ENCODE measurements around the gene SH3PXD2A. TPM values are rescaled to one million over a fixed set of nuclear protein-coding genes. Genes with fewer than 3 reads are reported as not detected.

SH3PXD2A gene
- total and polyA plus RNA-seq, 2 donors (not counting 1 experiment from before 2014, with no cell fraction given) = 3.2 to 33.5 TPM

DNA sequence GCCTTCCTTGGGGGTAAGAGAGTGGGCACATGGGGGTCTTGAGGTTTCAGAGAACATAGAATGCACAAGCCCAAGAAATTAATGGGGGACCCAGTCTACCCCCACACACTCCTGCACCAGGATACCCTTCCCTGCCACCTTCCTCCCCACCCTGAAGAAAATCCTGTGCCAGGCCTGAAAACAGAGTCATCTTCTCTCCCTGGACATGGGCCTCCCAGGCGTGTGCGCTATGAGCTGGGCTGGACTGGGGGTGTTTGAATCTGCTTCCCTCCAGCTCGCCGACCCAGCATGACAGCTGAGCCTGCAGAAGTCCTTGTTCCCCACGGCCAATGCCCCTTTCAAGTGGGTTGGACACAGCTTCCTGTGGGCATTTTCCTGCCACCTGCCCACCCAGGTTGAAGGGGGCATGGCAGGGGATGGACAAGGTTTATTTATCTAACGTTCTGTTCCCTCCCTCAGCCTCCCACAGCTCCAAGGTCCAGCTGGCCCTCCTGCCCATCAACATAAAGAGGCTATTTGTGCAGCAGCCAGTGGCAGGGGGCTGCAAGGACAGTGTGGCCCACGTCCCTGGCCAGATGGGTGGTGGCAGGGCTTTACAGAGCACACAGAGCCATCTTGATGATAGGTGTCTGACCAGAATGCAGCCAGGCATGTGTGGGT lies 141.0 kb downstream of the SH3PXD2A start:
- Mint-ChIP-seq H3K27me3 (peaks cover 6% of the 10 kb centered on the region), H3K4me1 (no peaks in the 10 kb centered on the region), H3K9me3 (ENCODE audit: insufficient read depth) (no peaks in the 10 kb centered on the region), H3K27ac (no peak overlapping the region), H3K4me3 (no peak overlapping the region)
- ATAC-seq (ENCODE audit: low read depth) (no peak), DNase-seq (no peak)
- Histone ChIP-seq H3K27me3 (replicated peaks in 1 of 4; ENCODE audit: control extremely low read depth in 1 of 4, control insufficient read depth in 3 of 4, insufficient read depth in 4 of 4, low read length in 3 of 4) (no peaks in the 10 kb centered on the region), H3K4me1 (ENCODE audit: control insufficient read depth in 2 of 2, insufficient read depth in 2 of 2, low read length in 2 of 2) (no peaks in the 10 kb centered on the region), H4K20me1 (ENCODE audit: control insufficient read depth, insufficient read depth, low read length, poor library complexity, severe bottlenecking) (no peaks in the 10 kb centered on the region), H3K9me3 (ENCODE audit: control extremely low read depth in 1 of 3, control insufficient read depth in 2 of 3, insufficient read depth in 1 of 3, low read length in 2 of 3) (no peaks in the 10 kb centered on the region), H3K4me3 (ENCODE audit: control extremely low read depth in 1 of 5, extremely low read depth in 1 of 5, insufficient read depth in 1 of 5, low read depth in 2 of 5, low read length in 4 of 5) (no peak overlapping the region), H3K27ac (ENCODE audit: low read length in 2 of 2) (no peak overlapping the region), H2AFZ (ENCODE audit: insufficient read depth, low read depth, low read length, poor library complexity, severe bottlenecking) (no peak overlapping the region), H3K9ac (ENCODE audit: low read length) (no peak overlapping the region), H3K4me2 (replicated peaks; ENCODE audit: low read depth, low read length, poor library complexity, severe bottlenecking) (no peak overlapping the region), H3K36me3 (replicated peaks in 1 of 2; ENCODE audit: control extremely low read depth in 1 of 2, control insufficient read depth in 1 of 2, extremely low read depth in 1 of 2, insufficient read depth in 2 of 2, low read length in 1 of 2) (no peaks in the 10 kb centered on the region), H3K79me2 (ENCODE audit: control insufficient read depth, insufficient read depth, low read length) (no peaks in the 10 kb centered on the region)
- ChIA-PET CTCF (interaction anchor here (0.7 to 6.2 kb wide), 11 partner anchors 9 to 174 kb away, joined by 3 to 56 read pairs (median 13); partner anchors contain the start of gene SH3PXD2A), POLR2A (no interaction called here)
- TF ChIP-seq, protein P1, sequence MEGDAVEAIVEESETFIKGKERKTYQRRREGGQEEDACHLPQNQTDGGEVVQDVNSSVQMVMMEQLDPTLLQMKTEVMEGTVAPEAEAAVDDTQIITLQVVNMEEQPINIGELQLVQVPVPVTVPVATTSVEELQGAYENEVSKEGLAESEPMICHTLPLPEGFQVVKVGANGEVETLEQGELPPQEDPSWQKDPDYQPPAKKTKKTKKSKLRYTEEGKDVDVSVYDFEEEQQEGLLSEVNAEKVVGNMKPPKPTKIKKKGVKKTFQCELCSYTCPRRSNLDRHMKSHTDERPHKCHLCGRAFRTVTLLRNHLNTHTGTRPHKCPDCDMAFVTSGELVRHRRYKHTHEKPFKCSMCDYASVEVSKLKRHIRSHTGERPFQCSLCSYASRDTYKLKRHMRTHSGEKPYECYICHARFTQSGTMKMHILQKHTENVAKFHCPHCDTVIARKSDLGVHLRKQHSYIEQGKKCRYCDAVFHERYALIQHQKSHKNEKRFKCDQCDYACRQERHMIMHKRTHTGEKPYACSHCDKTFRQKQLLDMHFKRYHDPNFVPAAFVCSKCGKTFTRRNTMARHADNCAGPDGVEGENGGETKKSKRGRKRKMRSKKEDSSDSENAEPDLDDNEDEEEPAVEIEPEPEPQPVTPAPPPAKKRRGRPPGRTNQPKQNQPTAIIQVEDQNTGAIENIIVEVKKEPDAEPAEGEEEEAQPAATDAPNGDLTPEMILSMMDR (IDR thresholded peaks at IDR 0.05) = no peak
- no peak for TF ChIP-seq EZH2 (IDR thresholded peaks at IDR 0.05; ENCODE audit: borderline replicate concordance, insufficient read depth, low read depth, low read length, poor library complexity, severe bottlenecking)
- WGBS (ENCODE audit: insufficient coverage) = 94% methylated on average over 6 of the region's 7 CpGs
- intact Hi-C loops (cut with micrococcal nuclease) = loop anchor here (5.0 to 10.0 kb wide), 2 partner anchors 633 to 1210 kb away; no protein-coding TSS in a partner anchor

GRCh38 chr10:103713676-103714075 lies 141.7 kb downstream of the SH3PXD2A start:
- Mint-ChIP-seq H3K27me3 (peaks cover 6% of the 10 kb centered on the region), H3K4me1 (no peaks in the 10 kb centered on the region), H3K9me3 (ENCODE audit: insufficient read depth) (no peaks in the 10 kb centered on the region), H3K27ac (no peak overlapping the region), H3K4me3 (no peak overlapping the region)
- H3K4me1 ChIP-seq (ENCODE audit: control insufficient read depth in 2 of 2, insufficient read depth in 2 of 2, low read length in 2 of 2) = no peaks in the 10 kb centered on the region
- ATAC-seq (ENCODE audit: low read depth) = no peak
- no peak overlapping the region for H2AFZ ChIP-seq (ENCODE audit: insufficient read depth, low read depth, low read length, poor library complexity, severe bottlenecking)
- ChIA-PET POLR2A (no interaction called here), CTCF (interaction anchor here (1.0 to 6.2 kb wide), 11 partner anchors 15 to 232 kb away, joined by 3 to 56 read pairs (median 13); partner anchors contain the start of gene SH3PXD2A)
- no peak overlapping the region for H3K27ac ChIP-seq (ENCODE audit: low read length in 2 of 2)
- no peaks in the 10 kb centered on the region for H3K36me3 ChIP-seq (replicated peaks in 1 of 2; ENCODE audit: control extremely low read depth in 1 of 2, control insufficient read depth in 1 of 2, extremely low read depth in 1 of 2, insufficient read depth in 2 of 2, low read length in 1 of 2)
- no peaks in the 10 kb centered on the region for H3K79me2 ChIP-seq (ENCODE audit: control insufficient read depth, insufficient read depth, low read length)
- WGBS (ENCODE audit: insufficient coverage) = no CpG with 5 or more reads among the region's 4 CpGs
- no peak for DNase-seq
- H3K9me3 ChIP-seq (ENCODE audit: control extremely low read depth in 1 of 3, control insufficient read depth in 2 of 3, insufficient read depth in 1 of 3, low read length in 2 of 3) = no peaks in the 10 kb centered on the region
- H3K9ac ChIP-seq (ENCODE audit: low read length) = no peak overlapping the region
- no peak overlapping the region for H3K4me2 ChIP-seq (replicated peaks; ENCODE audit: low read depth, low read length, poor library complexity, severe bottlenecking)
- TF ChIP-seq, protein P1 (IDR thresholded peaks at IDR 0.05) = no peak
- TF ChIP-seq EZH2 (IDR thresholded peaks at IDR 0.05; ENCODE audit: borderline replicate concordance, insufficient read depth, low read depth, low read length, poor library complexity, severe bottlenecking) = no peak
- no peaks in the 10 kb centered on the region for H3K27me3 ChIP-seq (replicated peaks in 1 of 4; ENCODE audit: control extremely low read depth in 1 of 4, control insufficient read depth in 3 of 4, insufficient read depth in 4 of 4, low read length in 3 of 4)
- H3K4me3 ChIP-seq (ENCODE audit: control extremely low read depth in 1 of 5, extremely low read depth in 1 of 5, insufficient read depth in 1 of 5, low read depth in 2 of 5, low read length in 4 of 5) = no peak overlapping the region
- H4K20me1 ChIP-seq (ENCODE audit: control insufficient read depth, insufficient read depth, low read length, poor library complexity, severe bottlenecking) = no peaks in the 10 kb centered on the region
- intact Hi-C loops (cut with micrococcal nuclease) = loop anchor here (5.0 to 10.0 kb wide), 2 partner anchors 634 to 1211 kb away; no protein-coding TSS in a partner anchor
